Loucy (cell line): Measurements from ENCODE around the gene CRB3.
"Not testable (repeated sequence)": the region's sequence is repeated elsewhere in the genome, so short reads cannot be mapped to it uniquely, and the experiment has no call there.

Experiments used
- CTCF ChIP-seq: fragments of 200-600 bp; sonication (generic); conservative IDR thresholded peaks from 2 replicates; pipeline ENCODE4 v1.5.1; 2014; ENCODE audit warnings: mild to moderate bottlenecking, antibody characterized with exemption, low read length
- EZH2phosphoT487 ChIP-seq: fragments of 200-600 bp; IDR thresholded peaks from 2 replicates; pipeline ENCODE4 v1.6.1; 2018; ENCODE audit warnings: antibody characterized with exemption, mild to moderate bottlenecking, moderate library complexity, borderline replicate concordance

GRCh38 chr19:6508028-6508771, 44.1 kb downstream of the CRB3 start:
- TF ChIP-seq CTCF, EZH2phosphoT487: not testable (repeated sequence)
